GM23338 (cell line): ENCODE measurements around the gene DNAJC6. TPM values are rescaled to one million over a fixed set of nuclear protein-coding genes. Genes with fewer than 3 reads are reported as not detected.

Experiments used
- ATAC-seq: fragments of 200-7000 bp; cut with Tn5 transposase; 3 replicates; pipeline ENCODE4 v1.9.1; 2020
- DNase-seq: peaks from one replicate; pipeline ENCODE4 v3.0.0-alpha.2; 2015; ENCODE audit warnings: low spot score
- H2AFZ ChIP-seq: fragments of 200-600 bp; sonication (generic); 2 replicates; pipeline ENCODE4 v1.8.0; 2016; ENCODE audit warnings: antibody characterized with exemption, mild to moderate bottlenecking, moderate library complexity
- H3F3A ChIP-seq: fragments of 200-600 bp; sonication (generic); replicated peaks from 2 replicates; pipeline ENCODE4 v1.8.0; 2017; ENCODE audit warnings: antibody characterized with exemption, mixed run types, low read depth
- H3K27ac ChIP-seq: fragments of 200-600 bp; sonication (generic); 2 replicates; pipeline ENCODE4 v1.6.1; 2016; ENCODE audit warnings: low read depth
- H3K27me3 ChIP-seq: fragments of 200-600 bp; sonication (generic); 2 replicates; pipeline ENCODE4 v1.8.0; 2016; ENCODE audit warnings: mild to moderate bottlenecking, mixed run types, moderate library complexity; ENCODE audit not compliant: insufficient read depth
- H3K36me3 ChIP-seq: fragments of 200-600 bp; sonication (generic); 2 replicates; pipeline ENCODE4 v1.8.0; 2016; ENCODE audit warnings: mild to moderate bottlenecking; ENCODE audit not compliant: insufficient read depth
- H3K4me1 ChIP-seq: fragments of 200-600 bp; sonication (generic); 2 replicates; pipeline ENCODE4 v1.8.0; 2016; ENCODE audit warnings: mild to moderate bottlenecking, moderate library complexity; ENCODE audit not compliant: insufficient read depth
- H3K4me2 ChIP-seq: fragments of 200-600 bp; sonication (generic); 2 replicates; pipeline ENCODE4 v1.7.1; 2017; ENCODE audit warnings: mixed run types
- H3K4me3 ChIP-seq: fragments of 200-600 bp; sonication (generic); 2 replicates; pipeline ENCODE4 v1.6.1; 2016; ENCODE audit warnings: mixed run types
- H3K79me2 ChIP-seq: fragments of 200-600 bp; sonication (generic); replicated peaks from 2 replicates; pipeline ENCODE4 v1.8.0; 2017; ENCODE audit warnings: mild to moderate bottlenecking; ENCODE audit not compliant: insufficient read depth
- H3K9me2 ChIP-seq: fragments of 200-600 bp; sonication (generic); 2 replicates; pipeline ENCODE4 v1.8.0; 2017; ENCODE audit not compliant: insufficient read depth
- H4K20me1 ChIP-seq: fragments of 200-600 bp; sonication (generic); replicated peaks from 2 replicates; pipeline ENCODE4 v1.8.0; 2017; ENCODE audit warnings: mild to moderate bottlenecking; ENCODE audit not compliant: insufficient read depth
- H3K27ac Mint-ChIP-seq: 2 replicates; pipeline ENCODE4 v1.8.0; 2020; ENCODE audit warnings: inconsistent platforms, mild to moderate bottlenecking, moderate library complexity, mixed read lengths
- H3K27me3 Mint-ChIP-seq: 3 replicates; pipeline ENCODE4 v1.8.0; 2022; ENCODE audit warnings: low read depth, mild to moderate bottlenecking, moderate library complexity, mixed read lengths, inconsistent platforms; ENCODE audit not compliant: insufficient read depth, poor library complexity
- H3K36me3 Mint-ChIP-seq: 3 replicates; pipeline ENCODE4 v1.8.0; 2021; ENCODE audit warnings: low read depth, mild to moderate bottlenecking, inconsistent platforms, moderate library complexity, mixed read lengths
- H3K4me1 Mint-ChIP-seq: 3 replicates; pipeline ENCODE4 v1.8.0; 2020; ENCODE audit warnings: mild to moderate bottlenecking, inconsistent platforms, mixed read lengths
- H3K4me3 Mint-ChIP-seq: 3 replicates; pipeline ENCODE4 v1.8.0; 2021; ENCODE audit warnings: moderate library complexity, mild to moderate bottlenecking, inconsistent platforms, mixed read lengths
- H3K9me3 Mint-ChIP-seq: 3 replicates; pipeline ENCODE4 v1.8.0; 2020; ENCODE audit warnings: moderate library complexity, mild to moderate bottlenecking, inconsistent platforms, mixed read lengths
- CREB1 ChIP-seq: fragments of 250-450 bp; sonication (Bioruptor Pico); IDR thresholded peaks from 2 replicates; pipeline ENCODE4 v1.5.0; 2020; ENCODE audit warnings: low read depth, mild to moderate bottlenecking, moderate library complexity
- EZH2 ChIP-seq: fragments of 200-600 bp; sonication (generic); IDR thresholded peaks from one replicate; pipeline ENCODE4 v1.8.0; 2017; ENCODE audit warnings: antibody characterized with exemption, mild to moderate bottlenecking, low read depth; ENCODE audit not compliant: unreplicated experiment
- EZH2phosphoT487 ChIP-seq: fragments of 200-600 bp; sonication (generic); IDR thresholded peaks from one replicate; pipeline ENCODE4 v1.8.1; 2018; ENCODE audit warnings: antibody characterized with exemption; ENCODE audit not compliant: unreplicated experiment
- JUNB ChIP-seq: IDR thresholded peaks from one replicate; pipeline ENCODE4 v1.6.1; 2016; ENCODE audit warnings: antibody characterized with exemption; ENCODE audit not compliant: unreplicated experiment
- NANOG ChIP-seq: IDR thresholded peaks from 2 replicates; pipeline ENCODE4 v1.6.1; 2016; ENCODE audit warnings: antibody characterized with exemption, borderline replicate concordance
- POLR2AphosphoS5 ChIP-seq: IDR thresholded peaks from 2 replicates; pipeline ENCODE4 v1.6.1; 2016; ENCODE audit warnings: antibody characterized with exemption, low read depth
- STAT1 ChIP-seq: IDR thresholded peaks from one replicate; pipeline ENCODE4 v1.6.1; 2016; ENCODE audit warnings: antibody characterized with exemption; ENCODE audit not compliant: unreplicated experiment
- ZNF331 ChIP-seq: fragments of 250-450 bp; sonication (Bioruptor Pico); IDR thresholded peaks from 2 replicates; pipeline ENCODE4 v1.5.0; 2020; ENCODE audit warnings: low read depth, mild to moderate bottlenecking, moderate library complexity
- polyA plus RNA-seq: library from polyadenylated mRNA; unstranded; fragments of >200 nt; fragmentation: Nextera tagmentation; extraction: Ambion mirVana; gene quantifications from 2 replicates; pipeline ENCODE4 v1.2.1, GENCODE V29; 2016
- total RNA-seq: library from RNA; depleted of rRNA; stranded (reverse); fragments of >200 nt; shearing (Covaris generic); gene quantifications from 2 replicates; pipeline ENCODE4 v1.2.3, GENCODE V29; 2014
- TF ChIP-seq, protein P1 (sequence below): IDR thresholded peaks from 2 replicates; pipeline ENCODE4 v1.6.1; 2016; ENCODE audit warnings: antibody characterized with exemption
- TF ChIP-seq, protein P2 (sequence below): IDR thresholded peaks from one replicate; pipeline ENCODE4 v1.6.1; 2018; ENCODE audit warnings: antibody characterized with exemption; ENCODE audit not compliant: unreplicated experiment

DNAJC6 gene
- total and polyA plus RNA-seq, 2 experiments from 2014 or later, result 2.4 to 7.4 TPM

DNA sequence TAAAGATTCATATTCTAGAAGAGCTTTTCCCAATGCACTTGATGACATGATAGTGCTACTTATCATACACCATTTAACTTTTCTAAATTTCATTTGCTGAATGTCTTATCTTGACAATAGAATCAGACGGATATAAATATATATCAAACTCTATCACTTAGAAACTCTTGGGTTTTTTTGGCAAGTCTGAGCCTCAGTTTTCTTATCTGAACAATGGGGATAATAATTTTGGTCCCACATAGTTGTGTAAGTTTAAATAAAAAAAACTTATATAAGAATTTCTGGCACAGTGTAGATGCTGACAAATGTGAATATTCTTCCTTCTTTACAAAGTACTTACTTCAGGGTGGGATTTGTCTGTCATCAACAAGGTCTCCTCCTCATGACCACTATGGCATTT, 89.7 kb downstream of the DNAJC6 start:
- no peaks in the 10 kb centered on the region for H3K36me3 ChIP-seq
- H3K4me1 Mint-ChIP-seq, result peaks cover 5% of the 10 kb centered on the region
- ATAC-seq (no peak), DNase-seq (no peak)
- H3K36me3 Mint-ChIP-seq, result no peaks in the 10 kb centered on the region
- H3F3A ChIP-seq, result no peaks in the 10 kb centered on the region
- H3K9me3 Mint-ChIP-seq, result no peaks in the 10 kb centered on the region
- H3K27me3 Mint-ChIP-seq, result no peaks in the 10 kb centered on the region
- H4K20me1 ChIP-seq, result no peaks in the 10 kb centered on the region
- no peak overlapping the region for H2AFZ ChIP-seq
- no peak overlapping the region for H3K4me2 ChIP-seq
- peaks cover 4% of the 10 kb centered on the region; the same call in 1 of the 2 replicates for H3K4me1 ChIP-seq
- TF ChIP-seq, protein P1, sequence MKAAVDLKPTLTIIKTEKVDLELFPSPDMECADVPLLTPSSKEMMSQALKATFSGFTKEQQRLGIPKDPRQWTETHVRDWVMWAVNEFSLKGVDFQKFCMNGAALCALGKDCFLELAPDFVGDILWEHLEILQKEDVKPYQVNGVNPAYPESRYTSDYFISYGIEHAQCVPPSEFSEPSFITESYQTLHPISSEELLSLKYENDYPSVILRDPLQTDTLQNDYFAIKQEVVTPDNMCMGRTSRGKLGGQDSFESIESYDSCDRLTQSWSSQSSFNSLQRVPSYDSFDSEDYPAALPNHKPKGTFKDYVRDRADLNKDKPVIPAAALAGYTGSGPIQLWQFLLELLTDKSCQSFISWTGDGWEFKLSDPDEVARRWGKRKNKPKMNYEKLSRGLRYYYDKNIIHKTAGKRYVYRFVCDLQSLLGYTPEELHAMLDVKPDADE, result no peak
- no peak for TF ChIP-seq NANOG
- no peak for TF ChIP-seq EZH2phosphoT487
- no peaks in the 10 kb centered on the region for H3K79me2 ChIP-seq
- H3K27ac ChIP-seq, result no peak overlapping the region
- H3K4me3 ChIP-seq, result no peak overlapping the region
- no peaks in the 10 kb centered on the region for H3K27me3 ChIP-seq
- H3K9me2 ChIP-seq, result no peaks in the 10 kb centered on the region
- no peak overlapping the region for H3K27ac Mint-ChIP-seq
- no peak overlapping the region for H3K4me3 Mint-ChIP-seq

DNA sequence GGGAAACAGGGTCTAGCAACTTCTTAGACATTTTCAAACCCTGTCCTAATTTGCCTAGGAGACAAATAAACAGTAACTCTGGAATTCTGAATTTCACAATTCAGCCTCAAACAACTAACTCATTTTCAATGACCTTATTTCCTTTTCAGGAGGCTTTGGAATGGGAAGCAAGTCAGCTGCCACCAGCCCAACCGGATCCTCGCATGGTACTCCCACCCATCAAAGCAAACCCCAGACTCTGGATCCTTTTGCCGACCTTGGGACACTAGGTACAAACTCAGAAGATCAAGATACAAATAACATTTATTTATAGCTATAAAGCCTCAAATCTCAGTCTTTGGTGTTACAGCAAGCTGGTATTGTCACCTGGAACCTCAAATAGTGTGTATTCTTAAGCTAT, 92.3 kb downstream of the DNAJC6 start:
- Mint-ChIP-seq H3K9me3 (no peaks in the 10 kb centered on the region), H3K36me3 (no peaks in the 10 kb centered on the region), H3K27ac (no peak overlapping the region), H3K4me1 (peaks cover under 1% of the 10 kb centered on the region), H3K4me3 (no peak overlapping the region), H3K27me3 (no peaks in the 10 kb centered on the region)
- ATAC-seq (no peak), DNase-seq (no peak)
- H3K9me2 ChIP-seq, result no peaks in the 10 kb centered on the region
- H2AFZ ChIP-seq, result no peak overlapping the region
- no peaks in the 10 kb centered on the region for H3K27me3 ChIP-seq
- no peak overlapping the region for H3K4me2 ChIP-seq
- H3K36me3 ChIP-seq, result no peaks in the 10 kb centered on the region
- no peaks in the 10 kb centered on the region for H3K79me2 ChIP-seq
- 0 out of 2 replicates have a peak, but pooled peaks cover under 1% of the 10 kb centered on the region for H3K4me1 ChIP-seq
- H3K4me3 ChIP-seq, result no peak overlapping the region
- H3K27ac ChIP-seq, result no peak overlapping the region
- H4K20me1 ChIP-seq, result no peaks in the 10 kb centered on the region
- H3F3A ChIP-seq, result no peaks in the 10 kb centered on the region
- TF ChIP-seq CREB1 (CRISPR knock-in tag) (no peak), ZNF331 (CRISPR knock-in tag) (no peak), POLR2AphosphoS5 (no peak), STAT1 (no peak), EZH2 (no peak), JUNB (no peak), NANOG (no peak), EZH2phosphoT487 (no peak)
- TF ChIP-seq, protein P2, sequence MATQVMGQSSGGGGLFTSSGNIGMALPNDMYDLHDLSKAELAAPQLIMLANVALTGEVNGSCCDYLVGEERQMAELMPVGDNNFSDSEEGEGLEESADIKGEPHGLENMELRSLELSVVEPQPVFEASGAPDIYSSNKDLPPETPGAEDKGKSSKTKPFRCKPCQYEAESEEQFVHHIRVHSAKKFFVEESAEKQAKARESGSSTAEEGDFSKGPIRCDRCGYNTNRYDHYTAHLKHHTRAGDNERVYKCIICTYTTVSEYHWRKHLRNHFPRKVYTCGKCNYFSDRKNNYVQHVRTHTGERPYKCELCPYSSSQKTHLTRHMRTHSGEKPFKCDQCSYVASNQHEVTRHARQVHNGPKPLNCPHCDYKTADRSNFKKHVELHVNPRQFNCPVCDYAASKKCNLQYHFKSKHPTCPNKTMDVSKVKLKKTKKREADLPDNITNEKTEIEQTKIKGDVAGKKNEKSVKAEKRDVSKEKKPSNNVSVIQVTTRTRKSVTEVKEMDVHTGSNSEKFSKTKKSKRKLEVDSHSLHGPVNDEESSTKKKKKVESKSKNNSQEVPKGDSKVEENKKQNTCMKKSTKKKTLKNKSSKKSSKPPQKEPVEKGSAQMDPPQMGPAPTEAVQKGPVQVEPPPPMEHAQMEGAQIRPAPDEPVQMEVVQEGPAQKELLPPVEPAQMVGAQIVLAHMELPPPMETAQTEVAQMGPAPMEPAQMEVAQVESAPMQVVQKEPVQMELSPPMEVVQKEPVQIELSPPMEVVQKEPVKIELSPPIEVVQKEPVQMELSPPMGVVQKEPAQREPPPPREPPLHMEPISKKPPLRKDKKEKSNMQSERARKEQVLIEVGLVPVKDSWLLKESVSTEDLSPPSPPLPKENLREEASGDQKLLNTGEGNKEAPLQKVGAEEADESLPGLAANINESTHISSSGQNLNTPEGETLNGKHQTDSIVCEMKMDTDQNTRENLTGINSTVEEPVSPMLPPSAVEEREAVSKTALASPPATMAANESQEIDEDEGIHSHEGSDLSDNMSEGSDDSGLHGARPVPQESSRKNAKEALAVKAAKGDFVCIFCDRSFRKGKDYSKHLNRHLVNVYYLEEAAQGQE, result no peak
- TF ChIP-seq, protein P1, result no peak
